GM18909 (cell line): ENCODE results near the gene EHF.

Experiments used
- ATAC-seq: cut with Tn5 transposase; IDR thresholded peaks from one replicate; pipeline ENCODE4 v1.9.1; 2021; ENCODE audit warnings: mild to moderate bottlenecking; ENCODE audit not compliant: unreplicated experiment, poor library complexity

EHF gene

GRCh38 chr11:34707462-34707840 lies 86.6 kb downstream of the EHF start:
- ATAC-seq, result no peak
